RWPE2 (cell line): ENCODE results near the gene PAX4.

Source experiments
- ATAC-seq: fragments of 200-7000 bp; cut with Tn5 transposase; 3 replicates; pipeline ENCODE4 v1.9.1; 2021; ENCODE audit warnings: low read depth
- DNase-seq: peaks from one replicate; pipeline ENCODE4 v3.0.0-alpha.2; 2020; ENCODE audit warnings: low spot score
- H3K27ac ChIP-seq: fragments of 450-650 bp; 2 replicates; pipeline ENCODE4 v1.5.1; 2017; ENCODE audit warnings: mild to moderate bottlenecking; ENCODE audit not compliant: poor library complexity, severe bottlenecking
- H3K27me3 ChIP-seq: fragments of 250-450 bp; sonication (Bioruptor Pico); 2 replicates; pipeline ENCODE4 v1.5.1; 2021; ENCODE audit warnings: mild to moderate bottlenecking, moderate library complexity; ENCODE audit not compliant: insufficient read depth, poor library complexity, severe bottlenecking
- H3K36me3 ChIP-seq: fragments of 250-450 bp; sonication (Bioruptor Pico); 2 replicates; pipeline ENCODE4 v1.5.1; 2020; ENCODE audit warnings: low read depth, mild to moderate bottlenecking, moderate library complexity
- H3K4me1 ChIP-seq: fragments of 250-450 bp; sonication (Bioruptor Pico); 2 replicates; pipeline ENCODE4 v1.5.1; 2021; ENCODE audit warnings: mild to moderate bottlenecking, moderate library complexity; ENCODE audit not compliant: insufficient read depth, poor library complexity, severe bottlenecking
- H3K4me3 ChIP-seq: fragments of 250-450 bp; sonication (Bioruptor Pico); 2 replicates; pipeline ENCODE4 v1.5.1; 2021; ENCODE audit warnings: mild to moderate bottlenecking, moderate library complexity; ENCODE audit not compliant: severe bottlenecking
- H3K9me3 ChIP-seq: fragments of 250-450 bp; sonication (Bioruptor Pico); 2 replicates; pipeline ENCODE4 v1.5.1; 2021; ENCODE audit warnings: mild to moderate bottlenecking, moderate library complexity; ENCODE audit not compliant: severe bottlenecking
- TF ChIP-seq, protein P1 (sequence below): fragments of 450-650 bp; IDR thresholded peaks from one replicate; pipeline ENCODE4 v1.5.1; 2017; ENCODE audit warnings: mild to moderate bottlenecking, moderate library complexity; ENCODE audit not compliant: poor library complexity, severe bottlenecking

Gene PAX4

DNA sequence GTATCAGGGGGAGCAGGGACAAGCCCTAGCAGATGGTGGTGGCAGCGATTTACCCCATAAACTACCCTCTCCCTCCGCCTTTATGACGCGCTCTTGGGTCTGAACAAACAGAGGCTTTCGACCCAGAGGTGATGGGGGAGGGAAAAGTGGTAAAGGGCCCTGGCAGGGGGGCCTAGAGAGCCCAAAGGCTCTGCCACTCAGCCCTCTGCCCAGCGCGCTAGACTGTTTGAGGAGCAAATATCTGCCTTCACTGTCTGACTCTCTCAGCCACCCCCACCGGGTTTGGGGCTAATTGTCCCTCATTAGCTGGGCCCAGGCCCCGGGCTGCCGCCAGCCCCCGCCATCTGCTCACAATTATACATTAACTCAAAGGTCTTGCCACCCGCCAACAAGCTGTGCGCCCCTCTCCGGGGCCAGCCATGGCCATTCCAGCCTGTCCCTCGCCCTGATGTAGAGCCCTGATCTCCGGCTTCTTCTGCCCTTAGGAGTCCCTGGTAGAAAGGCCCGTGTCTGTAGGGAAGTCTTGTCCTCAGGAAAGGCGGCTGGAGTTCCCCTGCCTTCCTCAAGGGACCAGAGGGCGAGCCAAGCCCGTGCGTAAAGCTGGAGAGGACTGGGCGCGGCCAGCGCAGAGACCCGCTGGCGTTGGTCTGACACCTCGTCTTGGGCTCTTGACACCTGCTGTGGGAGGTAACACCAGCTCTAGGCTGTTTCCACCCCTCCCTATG lies 1.9 kb upstream of the PAX4 start:
- Histone ChIP-seq H3K4me1 (no peaks in the 10 kb centered on the region), H3K4me3 (no peak overlapping the region), H3K27me3 (peaks cover 66% of the 10 kb centered on the region), H3K27ac (no peak overlapping the region), H3K36me3 (no peaks in the 10 kb centered on the region), H3K9me3 (no peaks in the 10 kb centered on the region)
- DNase-seq (no peak), ATAC-seq (no peak; the same call in 2 of the 3 replicates)
- TF ChIP-seq, protein P1, sequence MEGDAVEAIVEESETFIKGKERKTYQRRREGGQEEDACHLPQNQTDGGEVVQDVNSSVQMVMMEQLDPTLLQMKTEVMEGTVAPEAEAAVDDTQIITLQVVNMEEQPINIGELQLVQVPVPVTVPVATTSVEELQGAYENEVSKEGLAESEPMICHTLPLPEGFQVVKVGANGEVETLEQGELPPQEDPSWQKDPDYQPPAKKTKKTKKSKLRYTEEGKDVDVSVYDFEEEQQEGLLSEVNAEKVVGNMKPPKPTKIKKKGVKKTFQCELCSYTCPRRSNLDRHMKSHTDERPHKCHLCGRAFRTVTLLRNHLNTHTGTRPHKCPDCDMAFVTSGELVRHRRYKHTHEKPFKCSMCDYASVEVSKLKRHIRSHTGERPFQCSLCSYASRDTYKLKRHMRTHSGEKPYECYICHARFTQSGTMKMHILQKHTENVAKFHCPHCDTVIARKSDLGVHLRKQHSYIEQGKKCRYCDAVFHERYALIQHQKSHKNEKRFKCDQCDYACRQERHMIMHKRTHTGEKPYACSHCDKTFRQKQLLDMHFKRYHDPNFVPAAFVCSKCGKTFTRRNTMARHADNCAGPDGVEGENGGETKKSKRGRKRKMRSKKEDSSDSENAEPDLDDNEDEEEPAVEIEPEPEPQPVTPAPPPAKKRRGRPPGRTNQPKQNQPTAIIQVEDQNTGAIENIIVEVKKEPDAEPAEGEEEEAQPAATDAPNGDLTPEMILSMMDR: no peak

- no peaks in the 10 kb centered on the region for H3K9me3 ChIP-seq
- H3K36me3 ChIP-seq: no peaks in the 10 kb centered on the region
- no peak for ATAC-seq
- TF ChIP-seq, protein P1: no peak
- H3K27ac ChIP-seq: no peak overlapping the region
- no peak overlapping the region for H3K4me3 ChIP-seq
- no peak for DNase-seq
- H3K4me1 ChIP-seq: no peaks in the 10 kb centered on the region
- H3K27me3 ChIP-seq: peaks cover 66% of the 10 kb centered on the region
These were observed 833 bp upstream of the PAX4 start for GRCh38 chr7:127618775-127619174.

DNA sequence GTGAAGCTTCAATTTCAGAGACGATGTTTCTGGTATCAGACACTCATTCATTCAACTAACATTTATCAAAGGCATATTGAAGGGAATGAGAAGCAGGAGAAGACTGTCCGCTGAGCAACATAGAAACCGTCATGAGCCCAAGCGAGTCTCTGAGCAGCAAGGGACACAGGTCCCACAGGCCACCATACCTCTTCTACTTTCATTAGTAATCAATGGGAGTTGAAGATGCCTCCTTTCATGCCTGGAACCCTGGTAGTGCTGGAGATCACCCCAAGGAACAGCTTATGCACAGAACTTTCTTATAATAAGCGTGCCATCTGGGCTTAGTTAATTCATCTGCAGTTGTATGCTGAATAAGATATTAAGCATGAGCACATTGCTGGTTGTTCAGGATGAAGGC lies 1.2 kb downstream of the PAX4 start:
- no peak overlapping the region for H3K4me3 ChIP-seq
- H3K9me3 ChIP-seq: no peaks in the 10 kb centered on the region
- no peaks in the 10 kb centered on the region for H3K36me3 ChIP-seq
- DNase-seq: no peak
- ATAC-seq: no peak
- H3K27ac ChIP-seq: no peak overlapping the region
- TF ChIP-seq, protein P1: no peak
- H3K4me1 ChIP-seq: no peaks in the 10 kb centered on the region
- peaks cover 63% of the 10 kb centered on the region for H3K27me3 ChIP-seq

- H3K4me3 ChIP-seq: no peak overlapping the region
- no peaks in the 10 kb centered on the region for H3K36me3 ChIP-seq
- H3K4me1 ChIP-seq: no peaks in the 10 kb centered on the region
- no peak for DNase-seq
- TF ChIP-seq, protein P1: no peak
- peaks cover 24% of the 10 kb centered on the region for H3K27me3 ChIP-seq
- H3K9me3 ChIP-seq: peaks cover 2% of the 10 kb centered on the region
- no peak for ATAC-seq
- H3K27ac ChIP-seq: no peak overlapping the region
These were observed 5.7 kb downstream of the PAX4 start for GRCh38 chr7:127612263-127612662.

- Histone ChIP-seq H3K9me3 (peaks cover 2% of the 10 kb centered on the region), H3K36me3 (no peaks in the 10 kb centered on the region), H3K4me3 (no peak overlapping the region), H3K4me1 (no peaks in the 10 kb centered on the region), H3K27me3 (no peaks in the 10 kb centered on the region), H3K27ac (no peak overlapping the region)
- DNase-seq (no peak), ATAC-seq (no peak)
- TF ChIP-seq, protein P1: no peak
These were observed 8.6 kb downstream of the PAX4 start for GRCh38 chr7:127609297-127609696.
